ENCODE results near the gene BNC2.

DNA sequence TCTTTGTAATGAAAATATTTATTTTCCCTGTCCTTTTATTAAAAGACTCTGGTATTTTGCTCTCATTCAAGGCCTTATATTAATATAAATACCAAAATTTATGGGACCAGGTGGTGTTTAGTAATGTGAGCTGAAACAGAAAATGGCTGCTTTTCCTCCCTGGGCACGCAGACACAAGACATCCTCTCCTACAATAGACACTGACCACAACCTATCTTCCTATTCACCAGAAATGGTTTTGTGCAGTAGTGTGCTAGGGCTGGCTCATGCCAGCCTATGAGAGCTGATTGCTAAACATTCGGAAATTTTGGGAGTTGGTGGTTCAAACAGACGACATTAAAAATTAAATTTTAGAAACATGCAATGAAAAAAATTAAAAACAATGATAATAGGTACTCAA lies 338.2 kb downstream of the BNC2 start:
- TF ChIP-seq, protein P1, sequence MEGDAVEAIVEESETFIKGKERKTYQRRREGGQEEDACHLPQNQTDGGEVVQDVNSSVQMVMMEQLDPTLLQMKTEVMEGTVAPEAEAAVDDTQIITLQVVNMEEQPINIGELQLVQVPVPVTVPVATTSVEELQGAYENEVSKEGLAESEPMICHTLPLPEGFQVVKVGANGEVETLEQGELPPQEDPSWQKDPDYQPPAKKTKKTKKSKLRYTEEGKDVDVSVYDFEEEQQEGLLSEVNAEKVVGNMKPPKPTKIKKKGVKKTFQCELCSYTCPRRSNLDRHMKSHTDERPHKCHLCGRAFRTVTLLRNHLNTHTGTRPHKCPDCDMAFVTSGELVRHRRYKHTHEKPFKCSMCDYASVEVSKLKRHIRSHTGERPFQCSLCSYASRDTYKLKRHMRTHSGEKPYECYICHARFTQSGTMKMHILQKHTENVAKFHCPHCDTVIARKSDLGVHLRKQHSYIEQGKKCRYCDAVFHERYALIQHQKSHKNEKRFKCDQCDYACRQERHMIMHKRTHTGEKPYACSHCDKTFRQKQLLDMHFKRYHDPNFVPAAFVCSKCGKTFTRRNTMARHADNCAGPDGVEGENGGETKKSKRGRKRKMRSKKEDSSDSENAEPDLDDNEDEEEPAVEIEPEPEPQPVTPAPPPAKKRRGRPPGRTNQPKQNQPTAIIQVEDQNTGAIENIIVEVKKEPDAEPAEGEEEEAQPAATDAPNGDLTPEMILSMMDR (conservative IDR thresholded peaks at IDR 0.05) = no peak
- no peak for TF ChIP-seq EZH2 (IDR thresholded peaks at IDR 0.05; ENCODE audit: low read depth)

All from PC-9 (cell line).